Forelimb muscle (tissue), 1 donor: ENCODE measurements around the gene KPTN. TPM values are rescaled to one million over a fixed set of nuclear protein-coding genes. Genes with fewer than 3 reads are reported as not detected.

ENCODE experiments used
- DNase-seq: peaks from one replicate; pipeline ENCODE4 v3.0.0-alpha.2; 2013; ENCODE audit warnings: low read depth
- polyA plus RNA-seq: library from polyadenylated mRNA; unstranded; fragments of 120-200 nt; gene quantifications from one replicate; pipeline ENCODE4 v1.2.1, GENCODE V29; 2013; ENCODE audit not compliant: insufficient read length

KPTN gene
- polyA plus RNA-seq, 1 donor, result 7.5 TPM

GRCh38 chr19:47469719-47470118, 14.3 kb downstream of the KPTN start:
- no peak for DNase-seq

DNA sequence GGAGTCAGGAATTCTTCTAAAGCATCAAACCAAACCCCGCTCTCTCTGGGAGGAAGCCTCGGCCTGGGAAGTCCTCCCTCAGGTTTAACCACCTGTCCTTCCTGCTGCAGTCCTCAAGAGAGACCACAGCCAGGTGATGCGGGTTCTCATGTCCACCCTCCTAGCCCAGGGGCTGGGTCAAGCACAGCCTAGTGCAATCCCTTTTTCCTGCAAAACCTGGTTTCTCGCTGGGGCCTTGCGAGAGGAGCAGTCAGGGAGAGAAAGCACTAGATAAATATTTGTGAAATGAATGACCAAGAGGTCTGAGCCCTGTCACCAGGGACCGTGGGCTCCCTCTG, 14.7 kb downstream of the KPTN start:
- no peak for DNase-seq

DNA sequence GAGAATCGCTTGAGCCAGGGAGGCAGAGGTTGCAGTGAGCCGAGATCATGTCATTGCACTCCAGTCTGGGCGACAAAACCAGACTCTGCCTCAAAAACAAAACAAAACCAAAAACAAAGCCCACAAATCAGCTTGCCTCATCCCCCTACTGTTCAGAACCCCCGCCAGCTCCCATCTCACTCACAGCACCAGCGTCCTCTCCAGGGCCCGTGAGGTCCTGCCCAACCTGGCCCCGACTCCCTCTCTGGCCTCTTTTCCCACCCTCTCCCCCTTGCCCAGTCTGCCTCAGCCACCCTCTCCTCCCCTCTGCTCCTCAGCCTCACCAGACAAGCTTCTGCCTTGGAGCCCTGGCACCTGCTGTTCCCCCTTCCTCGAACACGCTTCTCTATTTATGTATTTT, 16.1 kb downstream of the KPTN start:
- DNase-seq, result no peak

- DNase-seq, result no peak
These were observed 18.1 kb downstream of the KPTN start for GRCh38 chr19:47465957-47466356.

DNA sequence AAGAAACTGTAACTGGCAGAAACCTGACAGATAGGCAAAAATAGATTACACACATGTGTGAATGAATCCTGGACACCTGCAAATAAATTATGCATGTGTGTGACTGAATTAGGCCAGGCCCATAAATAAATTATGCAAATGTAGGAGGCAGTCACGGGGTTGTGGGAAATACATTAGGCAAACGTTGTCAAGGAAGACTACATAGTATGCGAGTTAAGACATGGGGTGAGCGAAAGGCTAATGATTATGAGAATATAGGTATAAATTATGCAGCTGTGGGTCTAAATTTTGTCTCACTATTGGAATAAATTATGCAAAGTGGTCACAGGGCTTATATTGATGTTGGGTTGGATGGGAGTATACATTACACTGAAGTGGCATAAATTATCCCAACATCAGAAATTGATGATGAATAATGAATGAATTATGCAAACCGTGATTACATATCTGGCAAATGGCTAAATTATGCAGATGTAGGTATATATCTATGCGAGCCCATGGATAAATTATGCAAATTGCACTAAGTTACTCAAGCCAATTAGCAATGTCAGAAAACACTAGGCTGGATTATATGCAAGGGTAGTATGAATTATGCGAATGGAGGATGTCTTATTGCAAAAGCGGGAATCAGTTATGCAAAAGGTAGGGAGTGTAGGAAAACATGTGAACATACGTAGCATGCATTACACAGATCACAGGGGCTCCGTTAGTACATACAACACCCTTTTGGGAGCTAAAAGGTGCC, 19.2 kb downstream of the KPTN start:
- no peak for DNase-seq

DNA sequence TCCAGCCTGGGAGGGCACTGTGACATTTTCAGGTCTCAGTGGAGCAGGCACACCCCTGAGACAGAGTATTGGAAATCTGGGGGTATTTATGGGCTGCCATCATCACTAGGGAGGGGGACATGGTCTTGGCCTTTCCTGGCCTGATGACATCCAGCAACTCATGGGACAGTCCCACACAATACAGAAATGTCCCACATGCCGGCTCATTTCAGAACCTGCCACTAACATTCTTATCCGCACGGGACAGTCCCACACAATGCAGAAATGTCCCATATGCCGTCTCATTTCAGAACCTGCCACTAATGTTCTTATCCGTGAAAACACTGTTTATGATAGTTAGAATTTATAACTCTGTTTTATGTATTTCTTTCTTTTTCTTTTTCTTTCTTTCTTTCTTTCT, 22.1 kb downstream of the KPTN start:
- no peak for DNase-seq

DNA sequence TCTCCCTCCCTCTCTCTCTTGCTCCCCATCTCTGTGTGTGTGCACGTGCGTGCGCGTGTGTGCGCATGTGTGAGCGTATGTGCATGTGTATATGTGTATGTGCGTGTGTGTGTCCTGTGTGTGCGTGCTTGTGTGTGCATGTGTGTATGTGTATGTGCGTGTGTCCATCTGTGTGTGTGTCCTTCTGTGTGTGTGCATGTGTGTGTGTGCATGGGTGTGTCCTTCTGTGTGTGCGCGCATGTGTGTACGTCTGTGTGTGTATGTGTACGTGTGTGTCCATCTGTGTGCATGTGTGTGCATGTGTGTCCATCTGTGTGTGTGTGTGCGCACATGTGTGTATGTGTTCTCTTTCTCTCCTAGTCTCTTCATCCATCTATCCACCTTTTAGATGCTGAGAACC, 24.5 kb downstream of the KPTN start:
- DNase-seq, result no peak

DNA sequence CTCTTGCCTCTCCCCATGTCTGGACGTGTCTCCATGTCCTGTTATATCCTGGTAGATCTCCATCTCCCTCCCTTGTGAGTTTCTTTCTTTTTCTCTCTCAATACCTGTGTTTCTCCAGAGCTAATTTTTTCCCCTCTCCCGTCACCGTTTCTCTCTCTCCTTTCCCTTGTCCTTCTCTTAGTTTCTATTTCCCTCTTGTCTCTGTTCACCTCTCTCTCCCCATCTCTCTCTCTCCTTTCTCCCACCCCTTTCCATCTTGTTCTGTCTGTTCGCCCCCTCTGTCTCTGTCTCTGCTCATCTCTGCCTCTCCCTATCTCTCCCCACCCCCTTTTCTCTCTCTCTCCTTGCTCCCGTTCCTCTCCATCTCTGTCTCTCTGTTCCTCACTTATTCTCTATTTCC, 25.3 kb downstream of the KPTN start:
- no peak for DNase-seq

DNA sequence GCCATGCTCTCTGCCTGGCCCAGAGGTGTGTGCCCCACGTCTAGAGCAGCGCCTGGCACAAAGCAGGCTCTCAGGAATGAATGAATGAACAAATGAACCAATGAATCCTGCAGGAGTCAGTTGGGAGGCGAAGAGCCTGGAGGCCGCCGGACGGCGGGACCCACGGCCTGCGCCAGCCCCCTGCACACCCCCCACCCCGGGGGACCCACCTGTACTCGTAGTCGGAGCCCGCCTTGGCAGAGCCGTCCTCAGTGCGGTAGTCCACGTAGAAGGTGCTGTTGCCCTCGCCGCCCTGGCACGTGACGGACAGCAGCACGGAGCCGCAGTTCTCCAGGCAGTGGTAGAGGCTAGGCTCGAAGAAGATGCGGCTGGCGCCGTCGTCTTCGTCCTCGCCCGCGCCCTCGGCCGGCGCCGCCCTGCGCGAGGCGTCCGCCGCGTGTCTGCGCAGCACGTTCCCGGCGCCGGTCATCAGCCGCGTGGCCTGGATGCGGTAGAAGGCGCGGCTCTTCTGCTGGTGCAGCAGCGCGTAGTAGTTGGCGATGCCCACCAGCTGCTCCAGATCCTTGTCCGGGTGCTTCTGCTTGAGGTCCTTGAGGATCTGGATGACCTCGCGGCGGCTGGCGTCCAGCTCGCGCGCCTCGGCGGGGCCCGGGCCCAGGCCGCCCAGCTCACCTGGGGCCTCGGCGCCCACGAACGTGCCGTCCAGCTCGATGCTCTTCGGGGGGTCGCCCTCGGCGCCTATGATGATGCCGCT, 27.1 kb downstream of the KPTN start:
- no peak for DNase-seq

GRCh38 chr19:47450478-47450877, 33.5 kb downstream of the KPTN start:
- no peak for DNase-seq

DNA sequence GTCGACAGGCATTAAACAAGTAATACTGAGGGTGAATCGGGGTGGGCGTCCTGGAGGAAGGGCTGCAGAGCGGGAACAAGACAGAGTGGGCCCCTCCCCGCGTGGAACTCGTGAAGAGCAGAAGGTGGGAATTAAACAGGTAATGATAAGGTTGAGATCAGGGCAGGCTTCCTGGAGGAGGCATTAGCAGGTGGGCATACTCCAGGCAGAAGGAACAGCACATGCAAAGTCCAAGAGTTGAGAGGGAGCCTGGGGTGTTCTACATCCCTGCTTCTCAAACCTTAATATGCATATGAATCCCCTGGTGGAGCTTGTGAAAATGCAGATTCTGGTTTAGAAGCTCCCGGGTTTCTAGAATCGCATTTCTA, 35.7 kb downstream of the KPTN start:
- no peak for DNase-seq

- DNase-seq, result no peak
These were observed 36.3 kb downstream of the KPTN start for GRCh38 chr19:47447470-47448359.

DNA sequence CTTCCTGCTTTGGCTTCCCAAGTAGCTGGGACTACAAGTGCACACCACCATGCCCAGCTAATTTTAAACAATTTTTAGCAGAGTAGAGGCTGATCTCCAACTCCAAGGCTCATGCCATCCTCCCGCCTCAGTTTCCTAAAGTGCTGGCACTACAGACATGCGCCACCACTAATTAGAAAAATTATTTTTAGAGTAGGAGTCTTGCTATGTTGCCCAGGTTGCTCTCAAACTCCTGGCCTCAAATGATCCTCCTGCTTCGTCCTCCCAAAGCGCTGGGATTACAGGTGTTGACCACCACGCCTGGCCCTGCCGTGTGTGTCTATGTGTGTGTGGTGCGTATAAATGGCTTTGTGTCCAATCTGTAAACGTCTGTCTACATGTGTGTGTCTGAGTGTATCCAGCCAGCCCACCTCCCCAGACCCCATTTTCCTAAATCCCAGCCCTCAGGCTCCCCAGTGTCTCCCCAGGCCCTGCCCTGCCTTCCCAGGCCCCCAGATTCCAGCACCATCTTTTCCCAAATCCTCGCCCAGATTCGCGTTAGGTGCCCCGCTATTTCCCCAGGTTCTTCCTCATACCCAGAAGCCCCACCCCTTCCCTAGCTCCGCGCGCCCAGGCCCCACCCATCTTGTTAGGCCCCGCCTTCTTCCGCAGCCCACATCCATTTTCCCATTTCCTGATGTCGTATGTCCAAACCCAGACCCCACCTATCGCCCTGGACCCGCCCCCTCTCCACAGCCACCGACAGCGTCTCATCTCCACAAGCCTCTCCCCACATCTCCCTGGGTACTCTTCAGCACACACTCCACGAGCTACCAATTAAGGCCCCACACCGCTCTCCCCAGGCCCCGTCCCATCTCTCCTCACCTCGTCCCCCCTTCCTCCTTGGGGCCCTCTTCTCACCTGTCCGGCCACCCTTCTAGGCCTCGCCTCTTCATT, 37.2 kb downstream of the KPTN start:
- no peak for DNase-seq

GRCh38 chr19:47445937-47446402, 38.0 kb downstream of the KPTN start:
- no peak for DNase-seq

DNA sequence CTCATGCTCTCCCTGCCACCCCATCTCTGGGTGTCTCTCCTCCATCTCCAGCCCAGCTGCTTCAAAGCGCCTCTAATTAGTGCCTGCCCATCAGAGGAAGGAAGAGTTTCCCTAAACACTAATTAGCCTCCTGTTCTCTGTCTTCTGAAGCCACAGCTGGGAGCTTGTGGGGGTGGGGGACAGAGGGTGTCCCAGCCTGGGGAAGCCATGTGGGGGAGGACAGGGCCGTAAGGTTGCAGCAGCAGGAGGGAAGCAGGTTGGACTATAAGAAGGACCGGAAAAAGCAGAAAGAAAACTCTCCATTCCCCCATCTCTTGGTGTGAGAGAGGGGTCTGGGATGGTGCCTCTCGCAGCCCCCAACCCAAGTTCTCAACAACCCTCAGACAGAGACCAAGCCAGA, 38.5 kb downstream of the KPTN start:
- DNase-seq, result no peak

- DNase-seq, result no peak
These were observed 39.6 kb downstream of the KPTN start for GRCh38 chr19:47444388-47444821.

GRCh38 chr19:47443331-47443730, 40.7 kb downstream of the KPTN start:
- no peak for DNase-seq

DNA sequence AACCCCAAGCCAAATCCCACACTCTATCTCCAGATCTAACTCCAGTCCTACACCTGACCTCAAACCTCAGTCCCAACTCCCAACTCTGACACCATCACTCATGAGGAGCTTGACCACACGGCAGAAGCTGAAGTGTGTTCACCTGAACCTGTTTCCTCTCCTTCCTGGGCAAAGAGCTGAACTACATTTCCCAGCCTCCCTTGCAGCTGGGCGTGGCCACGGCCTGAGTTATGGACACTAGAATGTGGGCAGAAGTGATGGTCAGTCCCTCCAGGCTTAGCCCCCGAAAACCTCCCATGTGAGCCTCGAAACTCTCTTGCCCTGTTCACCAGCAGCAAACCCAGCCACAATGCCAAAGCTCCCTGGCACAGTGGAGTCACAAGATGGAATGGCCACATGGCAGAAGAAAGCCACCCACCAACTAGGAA, 45.2 kb downstream of the KPTN start:
- no peak for DNase-seq

- DNase-seq, result no peak
These were observed 46.5 kb downstream of the KPTN start for GRCh38 chr19:47437500-47437899.

- no peak for DNase-seq
These were observed 47.2 kb downstream of the KPTN start for GRCh38 chr19:47436712-47437401.
